Activated T-helper 17 cell treated with anti-CD3 and anti-CD28 coated beads, Interleukin-2, amount 50 U/mL, for 72 hours (primary cell): Measurements from ENCODE around the gene SLC26A11. TPM values are rescaled to one million over a fixed set of nuclear protein-coding genes. Genes with fewer than 3 reads are reported as not detected.
A peak's percentile ranks its signal among the peaks of the same experiment; 100 is the strongest.
"Not testable (repeated sequence)": the region's sequence is repeated elsewhere in the genome, so short reads cannot be mapped to it uniquely, and the experiment has no call there.

Source experiments
- ATAC-seq: fragments of 150-1000 bp; cut with Tn5 transposase; replicated peaks from 2 replicates; pipeline ENCODE4 v1.10.0; 2021; ENCODE audit warnings: mild to moderate bottlenecking, moderate library complexity
- H3K27ac Mint-ChIP-seq: one replicate; pipeline ENCODE4 v1.8.0; 2022; ENCODE audit warnings: mixed read lengths
- H3K27me3 Mint-ChIP-seq: one replicate; pipeline ENCODE4 v1.8.0; 2022; ENCODE audit warnings: mixed read lengths
- H3K36me3 Mint-ChIP-seq: one replicate; pipeline ENCODE4 v1.8.0; 2022; ENCODE audit warnings: low read depth, mild to moderate bottlenecking, mixed read lengths
- H3K4me1 Mint-ChIP-seq: one replicate; pipeline ENCODE4 v1.8.0; 2022; ENCODE audit warnings: mixed read lengths
- H3K4me3 Mint-ChIP-seq: one replicate; pipeline ENCODE4 v1.8.0; 2022; ENCODE audit warnings: mild to moderate bottlenecking, mixed read lengths
- H3K9me3 Mint-ChIP-seq: one replicate; pipeline ENCODE4 v1.8.0; 2022; ENCODE audit warnings: mixed read lengths
- total RNA-seq, 2 donors: library from RNA; stranded (reverse); gene quantifications; one replicate each; pipeline ENCODE4 v1.2.3, GENCODE V29; 2022

Gene SLC26A11
- total RNA-seq, 2 donors from 2014 or later = 23.5 to 37.3 TPM

- Mint-ChIP-seq H3K27ac (peak overlapping the region; percentile 83), H3K4me3 (peak overlapping the region; percentile 99), H3K9me3 (no peaks in the 10 kb centered on the region), H3K36me3 (peaks cover 31% of the 10 kb centered on the region), H3K4me1 (peaks cover 36% of the 10 kb centered on the region), H3K27me3 (no peaks in the 10 kb centered on the region)
- no peak for ATAC-seq
These were observed 42.6 kb downstream of the SLC26A11 start for GRCh38 chr17:80262775-80263244.

GRCh38 chr17:80263253-80264204 lies 43.3 kb downstream of the SLC26A11 start:
- ATAC-seq = peak; percentile 44
- no peaks in the 10 kb centered on the region for H3K9me3 Mint-ChIP-seq
- H3K4me3 Mint-ChIP-seq = peak overlapping the region; percentile 99
- peak overlapping the region; percentile 83 for H3K27ac Mint-ChIP-seq
- peaks cover 29% of the 10 kb centered on the region for H3K4me1 Mint-ChIP-seq
- no peaks in the 10 kb centered on the region for H3K27me3 Mint-ChIP-seq
- peaks cover 23% of the 10 kb centered on the region for H3K36me3 Mint-ChIP-seq

GRCh38 chr17:80264205-80265075 lies 44.2 kb downstream of the SLC26A11 start:
- H3K4me1 Mint-ChIP-seq = peaks cover 22% of the 10 kb centered on the region
- peaks cover 17% of the 10 kb centered on the region for H3K36me3 Mint-ChIP-seq
- peak overlapping the region; percentile 83 for H3K27ac Mint-ChIP-seq
- no peaks in the 10 kb centered on the region for H3K27me3 Mint-ChIP-seq
- H3K9me3 Mint-ChIP-seq = no peaks in the 10 kb centered on the region
- ATAC-seq = no peak
- peak overlapping the region; percentile 99 for H3K4me3 Mint-ChIP-seq

- peak overlapping the region; percentile 99 for H3K4me3 Mint-ChIP-seq
- ATAC-seq = peak; percentile 43
- H3K27me3 Mint-ChIP-seq = no peaks in the 10 kb centered on the region
- H3K9me3 Mint-ChIP-seq = no peaks in the 10 kb centered on the region
- peaks cover 11% of the 10 kb centered on the region for H3K36me3 Mint-ChIP-seq
- H3K4me1 Mint-ChIP-seq = peaks cover 26% of the 10 kb centered on the region
- peak overlapping the region; percentile 83 for H3K27ac Mint-ChIP-seq
These were observed 45.2 kb downstream of the SLC26A11 start for GRCh38 chr17:80265205-80266068.

GRCh38 chr17:80267391-80267790 lies 47.2 kb downstream of the SLC26A11 start:
- H3K36me3 Mint-ChIP-seq = no peaks in the 10 kb centered on the region
- no peak for ATAC-seq
- H3K4me3 Mint-ChIP-seq = no peak overlapping the region
- no peaks in the 10 kb centered on the region for H3K9me3 Mint-ChIP-seq
- H3K4me1 Mint-ChIP-seq = peaks cover 25% of the 10 kb centered on the region
- no peaks in the 10 kb centered on the region for H3K27me3 Mint-ChIP-seq
- peak overlapping the region; percentile 28 for H3K27ac Mint-ChIP-seq

DNA sequence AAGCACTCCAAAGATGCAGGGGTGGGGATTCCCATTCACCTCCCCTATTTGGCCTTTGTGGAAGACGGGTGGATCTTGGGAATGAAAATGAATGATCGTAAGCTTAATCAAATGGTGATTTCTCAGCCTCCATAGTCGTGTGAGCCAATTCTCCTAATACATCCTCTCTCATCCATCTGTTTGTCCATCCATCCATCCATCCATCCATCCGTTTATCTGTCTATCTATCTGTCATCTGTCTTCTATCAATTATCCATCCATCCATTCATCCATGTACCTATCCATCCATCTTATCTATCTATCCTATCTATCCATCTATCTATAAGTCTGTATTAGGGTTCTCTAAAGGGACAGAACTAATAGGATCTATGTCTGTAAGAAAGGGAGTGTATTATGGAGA lies 48.2 kb downstream of the SLC26A11 start:
- Mint-ChIP-seq H3K27me3 (no peaks in the 10 kb centered on the region), H3K4me3 (no peak overlapping the region), H3K4me1 (peaks cover 27% of the 10 kb centered on the region), H3K36me3 (no peaks in the 10 kb centered on the region), H3K27ac (no peak overlapping the region), H3K9me3 (no peaks in the 10 kb centered on the region)
- ATAC-seq = no peak

- no peak for ATAC-seq
- Mint-ChIP-seq H3K9me3 (no peaks in the 10 kb centered on the region), H3K27ac (no peak overlapping the region), H3K4me1 (peaks cover 36% of the 10 kb centered on the region), H3K4me3 (no peak overlapping the region), H3K36me3 (no peaks in the 10 kb centered on the region), H3K27me3 (no peaks in the 10 kb centered on the region)
These were observed 49.2 kb downstream of the SLC26A11 start for GRCh38 chr17:80269405-80269807.

GRCh38 chr17:80270104-80270503 lies 49.9 kb downstream of the SLC26A11 start:
- Mint-ChIP-seq H3K4me3 (no peak overlapping the region), H3K27ac (peak overlapping the region; percentile 81), H3K27me3 (no peaks in the 10 kb centered on the region), H3K36me3 (no peaks in the 10 kb centered on the region), H3K4me1 (peaks cover 39% of the 10 kb centered on the region), H3K9me3 (no peaks in the 10 kb centered on the region)
- no peak for ATAC-seq

DNA sequence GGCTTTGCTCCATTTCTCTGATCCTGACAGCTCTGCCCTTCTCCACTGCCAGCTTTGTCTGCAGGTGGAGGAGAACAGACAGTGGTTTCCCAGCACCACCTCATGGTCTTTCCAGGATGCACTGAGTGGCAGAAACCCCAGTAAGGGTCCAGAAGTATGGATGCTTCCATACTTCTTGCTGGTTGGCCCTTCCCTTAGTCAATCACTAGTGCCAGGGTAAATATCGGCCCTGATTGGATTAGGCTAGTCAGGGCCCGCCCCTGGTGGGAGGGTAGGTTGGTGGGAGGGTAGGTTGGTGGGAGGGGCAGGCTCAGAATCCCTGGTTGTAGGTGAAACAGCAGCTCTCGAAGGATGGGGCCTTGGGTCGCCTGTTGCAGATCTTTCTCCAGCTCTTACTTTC lies 50.6 kb downstream of the SLC26A11 start:
- peak; percentile 87 for ATAC-seq
- Mint-ChIP-seq H3K4me3 (no peak overlapping the region), H3K36me3 (no peaks in the 10 kb centered on the region), H3K9me3 (no peaks in the 10 kb centered on the region), H3K4me1 (peaks cover 37% of the 10 kb centered on the region), H3K27ac (peak overlapping the region; percentile 81), H3K27me3 (no peaks in the 10 kb centered on the region)

DNA sequence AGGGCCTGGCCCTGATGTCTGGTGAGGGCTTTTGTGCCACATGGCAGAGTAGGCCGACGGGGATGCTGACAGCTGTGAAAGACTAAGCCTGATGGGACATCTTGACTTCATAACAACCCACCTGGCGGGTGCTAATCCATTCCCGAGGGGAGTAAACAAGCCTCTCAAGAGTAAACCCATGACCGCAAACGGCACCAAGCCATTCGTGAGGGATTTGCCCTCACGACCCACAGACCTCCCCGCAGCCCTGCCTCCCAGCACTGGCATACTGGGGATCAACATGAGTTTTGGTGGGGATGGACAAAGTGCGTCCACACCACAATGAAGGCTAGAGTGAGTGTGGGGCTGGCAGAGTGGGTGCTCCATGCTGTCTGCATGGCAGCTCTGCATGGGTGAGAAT lies 52.1 kb downstream of the SLC26A11 start:
- H3K27me3 Mint-ChIP-seq = no peaks in the 10 kb centered on the region
- ATAC-seq = no peak
- H3K9me3 Mint-ChIP-seq = no peaks in the 10 kb centered on the region
- peak overlapping the region; percentile 51 for H3K27ac Mint-ChIP-seq
- H3K36me3 Mint-ChIP-seq = no peaks in the 10 kb centered on the region
- no peak overlapping the region for H3K4me3 Mint-ChIP-seq
- H3K4me1 Mint-ChIP-seq = peaks cover 38% of the 10 kb centered on the region

GRCh38 chr17:80274331-80274730 lies 54.1 kb downstream of the SLC26A11 start:
- Mint-ChIP-seq H3K27ac (peak overlapping the region; percentile 90), H3K27me3 (no peaks in the 10 kb centered on the region), H3K9me3 (no peaks in the 10 kb centered on the region), H3K4me3 (peak overlapping the region; percentile 67), H3K36me3 (no peaks in the 10 kb centered on the region), H3K4me1 (peaks cover 36% of the 10 kb centered on the region)
- ATAC-seq = no peak

GRCh38 chr17:80274871-80275449 lies 54.7 kb downstream of the SLC26A11 start:
- Mint-ChIP-seq H3K4me3 (no peak overlapping the region), H3K27me3 (no peaks in the 10 kb centered on the region)

DNA sequence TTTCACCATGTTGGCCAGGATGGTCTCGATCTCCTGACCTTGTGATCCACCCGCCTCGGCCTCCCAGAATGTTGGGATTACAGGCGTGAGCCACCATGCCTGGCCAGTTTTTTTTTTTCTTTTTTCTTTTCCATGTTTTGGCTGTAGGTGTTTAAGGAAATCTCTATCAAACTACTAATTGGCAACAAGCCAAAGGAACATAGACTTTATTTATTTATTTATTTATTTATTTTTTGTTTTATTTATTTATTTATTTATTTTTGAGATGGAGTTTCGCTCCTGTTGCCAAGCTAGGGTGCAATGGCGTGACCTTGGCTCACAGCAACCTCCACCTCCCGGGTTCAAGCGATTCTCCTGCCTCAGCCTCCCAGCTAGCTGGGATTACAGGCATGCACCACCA lies 55.6 kb downstream of the SLC26A11 start:
- ATAC-seq, H3K27ac Mint-ChIP-seq, H3K36me3 Mint-ChIP-seq, H3K4me3 Mint-ChIP-seq, H3K27me3 Mint-ChIP-seq, H3K9me3 Mint-ChIP-seq: not testable (repeated sequence)
- H3K4me1 Mint-ChIP-seq = peaks cover 32% of the 10 kb centered on the region

More at GRCh38 chr17:80274871-80275449, 54.7 kb downstream of the SLC26A11 start:
- peaks cover 38% of the 10 kb centered on the region for H3K4me1 Mint-ChIP-seq
- no peak overlapping the region for H3K27ac Mint-ChIP-seq
- H3K36me3 Mint-ChIP-seq = no peaks in the 10 kb centered on the region
- no peaks in the 10 kb centered on the region for H3K9me3 Mint-ChIP-seq
- no peak for ATAC-seq
